ENCODE data around the gene CERS3. TPM values are rescaled to one million over a fixed set of nuclear protein-coding genes. Genes with fewer than 3 reads are reported as not detected.

The CERS3 gene
- total and polyA plus RNA-seq, 2 of the 4 experiments (the other 2 are of a cell fraction) = not detected

DNA sequence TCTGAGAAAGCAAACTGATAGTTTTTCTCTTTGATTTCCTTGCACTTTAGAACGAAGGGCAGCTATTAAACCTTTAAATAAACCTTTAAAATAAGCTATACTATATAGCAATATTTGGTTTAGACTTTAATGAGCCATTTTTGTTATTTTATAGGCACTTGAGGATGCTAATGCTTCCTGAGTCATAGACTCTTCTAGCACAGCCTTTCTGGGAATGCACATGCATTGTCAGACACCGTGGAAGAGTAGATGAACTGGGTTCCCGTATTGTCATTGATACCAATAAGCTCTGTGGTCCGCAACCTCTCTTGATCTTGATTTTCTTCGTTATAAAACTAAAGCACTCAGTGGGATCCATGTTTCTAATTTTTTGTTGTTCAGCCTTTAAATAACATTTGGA lies 27.6 kb downstream of the CERS3 start:
- no peak overlapping the region for H3K14ac ChIP-seq (replicated peaks; ENCODE audit: low read depth, low read length)
- H3K79me1 ChIP-seq (ENCODE audit: low read depth in 1 of 2, low read length in 2 of 2) = no peaks in the 10 kb centered on the region
- in situ Hi-C loops (cut with MboI; ENCODE audit: low sequenced_read_pairs) (no loop called here), dilution Hi-C loops (cut with HindIII; ENCODE audit: low sequenced_read_pairs, unreplicated experiment) (no loop called here), intact Hi-C loops (cut with micrococcal nuclease) (no loop called here)
- H3K9ac ChIP-seq (ENCODE audit: low read depth, low read length) = no peak overlapping the region
- H3K9me3 ChIP-seq (ENCODE audit: control insufficient read depth, insufficient read depth, low read length) = no peaks in the 10 kb centered on the region; the same call in 1 of the 2 replicates
- H2BK5ac ChIP-seq (ENCODE audit: low read depth, low read length, poor library complexity, severe bottlenecking) = no peak overlapping the region
- no peak overlapping the region for H4K5ac ChIP-seq (ENCODE audit: low read depth, low read length)
- TF ChIP-seq, protein P1, sequence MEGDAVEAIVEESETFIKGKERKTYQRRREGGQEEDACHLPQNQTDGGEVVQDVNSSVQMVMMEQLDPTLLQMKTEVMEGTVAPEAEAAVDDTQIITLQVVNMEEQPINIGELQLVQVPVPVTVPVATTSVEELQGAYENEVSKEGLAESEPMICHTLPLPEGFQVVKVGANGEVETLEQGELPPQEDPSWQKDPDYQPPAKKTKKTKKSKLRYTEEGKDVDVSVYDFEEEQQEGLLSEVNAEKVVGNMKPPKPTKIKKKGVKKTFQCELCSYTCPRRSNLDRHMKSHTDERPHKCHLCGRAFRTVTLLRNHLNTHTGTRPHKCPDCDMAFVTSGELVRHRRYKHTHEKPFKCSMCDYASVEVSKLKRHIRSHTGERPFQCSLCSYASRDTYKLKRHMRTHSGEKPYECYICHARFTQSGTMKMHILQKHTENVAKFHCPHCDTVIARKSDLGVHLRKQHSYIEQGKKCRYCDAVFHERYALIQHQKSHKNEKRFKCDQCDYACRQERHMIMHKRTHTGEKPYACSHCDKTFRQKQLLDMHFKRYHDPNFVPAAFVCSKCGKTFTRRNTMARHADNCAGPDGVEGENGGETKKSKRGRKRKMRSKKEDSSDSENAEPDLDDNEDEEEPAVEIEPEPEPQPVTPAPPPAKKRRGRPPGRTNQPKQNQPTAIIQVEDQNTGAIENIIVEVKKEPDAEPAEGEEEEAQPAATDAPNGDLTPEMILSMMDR (conservative IDR thresholded peaks at IDR 0.05; ENCODE audit: low read depth, low read length) = no peak
- no peak for TF ChIP-seq MXI1 (IDR thresholded peaks at IDR 0.05; ENCODE audit: borderline replicate concordance, low read depth, low read length)
- TF ChIP-seq NFE2L2 (IDR thresholded peaks at IDR 0.05; ENCODE audit: low read depth, low read length) = no peak
- no peak for TF ChIP-seq RCOR1 (IDR thresholded peaks at IDR 0.05; ENCODE audit: insufficient replicate concordance, low read length)
- H3K23ac ChIP-seq (ENCODE audit: low read depth, low read length) = no peak overlapping the region
- CTCF ChIA-PET = no interaction called here
- no peaks in the 10 kb centered on the region for H3K27me3 ChIP-seq (ENCODE audit: control insufficient read depth, insufficient read depth, low read length)
- DNase-seq = no peak
- H2BK120ac ChIP-seq (ENCODE audit: low read depth, low read length) = no peak overlapping the region
- no peak overlapping the region for H4K91ac ChIP-seq (ENCODE audit: insufficient read depth, low read depth, low read length)
- ATAC-seq (ENCODE audit: low read depth) = no peak
- H2AK9ac ChIP-seq (replicated peaks; ENCODE audit: low read depth, low read length, poor library complexity) = no peak overlapping the region
- no peak overlapping the region for H3K4ac ChIP-seq (ENCODE audit: low read depth, low read length)
- no peak overlapping the region for H2AFZ ChIP-seq (replicated peaks; ENCODE audit: low read length, poor library complexity)
- H3K18ac ChIP-seq (ENCODE audit: low read depth, low read length) = no peak overlapping the region
- BruUV-seq (replicated peaks) = no TSS peak
- H3K9me1 ChIP-seq (ENCODE audit: insufficient read depth, low read length) = no peaks in the 10 kb centered on the region
- no peak overlapping the region for H3K4me2 ChIP-seq (ENCODE audit: low read depth, low read length)
- no peaks in the 10 kb centered on the region for H3K4me1 ChIP-seq (ENCODE audit: control insufficient read depth, insufficient read depth, low read length)
- no peak overlapping the region for H2BK20ac ChIP-seq (ENCODE audit: low read depth, low read length)
- no peaks in the 10 kb centered on the region for H4K20me1 ChIP-seq (ENCODE audit: insufficient read depth, low read length)
- POLR2A ChIA-PET (ENCODE audit: unreplicated experiment) = no interaction called here
- H2AK5ac ChIP-seq (ENCODE audit: low read depth, low read length) = no peak overlapping the region
- no peak overlapping the region for H4K8ac ChIP-seq (ENCODE audit: low read depth in 2 of 2, low read length in 2 of 2)
- H2BK15ac ChIP-seq (ENCODE audit: low read depth, low read length) = no peak overlapping the region
- H3K36me3 ChIP-seq (ENCODE audit: control insufficient read depth, insufficient read depth, low read length) = no peaks in the 10 kb centered on the region
- no peak overlapping the region for H3K56ac ChIP-seq (ENCODE audit: extremely low read depth, insufficient read depth, low read length)
- H3K4me3 ChIP-seq (ENCODE audit: insufficient read depth, low read depth, low read length) = no peak overlapping the region
- H3K27ac ChIP-seq (ENCODE audit: insufficient read depth, low read length) = no peak overlapping the region
- 0% methylated on average over 1 of the region's 5 CpGs; no CpG with 5 or more reads in 1 of the 2 experiments for WGBS, 2 experiments (ENCODE audit: extremely low coverage in 2 of 2, insufficient read length in 1 of 2)
